Astrocyte (in vitro differentiated cells and primary cell): Measurements from ENCODE around the gene CHGA. TPM values are rescaled to one million over a fixed set of nuclear protein-coding genes. Genes with fewer than 3 reads are reported as not detected.

Experiments
- DNase-seq: peaks from one replicate; pipeline ENCODE4 v3.0.0-alpha.2; 2010; ENCODE audit warnings: low read depth
- FAIRE-seq: peaks from 2 replicates; lab custom pipeline; 2011; peaks lifted over from hg19 to GRCh38; lab: Jason Lieb, UNC
- H2AFZ ChIP-seq: 2 replicates; pipeline ENCODE4 v1.6.0; 2012; ENCODE audit warnings: low read depth, low read length, inconsistent platforms
- H3K27ac ChIP-seq: 2 replicates; pipeline ENCODE4 v1.5.1; 2011; ENCODE audit warnings: low read depth, low read length, inconsistent platforms
- H3K27me3 ChIP-seq: 2 replicates; pipeline ENCODE4 v1.6.0; 2011; ENCODE audit warnings: low read length, inconsistent platforms; ENCODE audit not compliant: insufficient read depth
- H3K36me3 ChIP-seq: 2 replicates; pipeline ENCODE4 v1.5.1; 2011; ENCODE audit warnings: low read length, inconsistent platforms; ENCODE audit not compliant: insufficient read depth
- H3K4me1 ChIP-seq: 2 replicates; pipeline ENCODE4 v1.5.1; 2011; ENCODE audit warnings: low read length, inconsistent platforms; ENCODE audit not compliant: insufficient read depth
- H3K4me2 ChIP-seq: 2 replicates; pipeline ENCODE4 v1.6.0; 2012; ENCODE audit warnings: low read length, inconsistent platforms
- H3K4me3 ChIP-seq: 2 replicates; pipeline ENCODE4 v1.5.1; 2011; ENCODE audit warnings: low read depth, mild to moderate bottlenecking, low read length, inconsistent platforms; ENCODE audit not compliant: insufficient read depth
- H3K79me2 ChIP-seq: 2 replicates; pipeline ENCODE4 v1.6.0; 2012; ENCODE audit warnings: mild to moderate bottlenecking, low read length, inconsistent platforms; ENCODE audit not compliant: insufficient read depth
- H3K9ac ChIP-seq: 2 replicates; pipeline ENCODE4 v1.6.0; 2012; ENCODE audit warnings: mild to moderate bottlenecking, low read length, inconsistent platforms
- H3K9me3 ChIP-seq: 2 replicates; pipeline ENCODE4 v1.5.1; 2012; ENCODE audit warnings: low read depth, mild to moderate bottlenecking, low read length, inconsistent platforms; ENCODE audit not compliant: insufficient read depth
- H4K20me1 ChIP-seq: 2 replicates; pipeline ENCODE4 v1.6.0; 2012; ENCODE audit warnings: low read length, inconsistent platforms; ENCODE audit not compliant: insufficient read depth
- H3K27ac Mint-ChIP-seq: one replicate; pipeline ENCODE4 v1.8.0; 2021; ENCODE audit warnings: mild to moderate bottlenecking, mixed read lengths; ENCODE audit not compliant: unreplicated experiment
- H3K27me3 Mint-ChIP-seq: one replicate; pipeline ENCODE4 v1.8.0; 2021; ENCODE audit warnings: low read depth, mixed read lengths; ENCODE audit not compliant: unreplicated experiment
- H3K36me3 Mint-ChIP-seq: one replicate; pipeline ENCODE4 v1.8.0; 2021; ENCODE audit warnings: low read depth, mixed read lengths; ENCODE audit not compliant: unreplicated experiment
- H3K4me1 Mint-ChIP-seq: one replicate; pipeline ENCODE4 v1.8.0; 2021; ENCODE audit warnings: low read depth, mixed read lengths; ENCODE audit not compliant: unreplicated experiment
- H3K4me3 Mint-ChIP-seq: one replicate; pipeline ENCODE4 v1.8.0; 2021; ENCODE audit warnings: mild to moderate bottlenecking, moderate library complexity, mixed read lengths; ENCODE audit not compliant: unreplicated experiment
- H3K9me3 Mint-ChIP-seq: one replicate; pipeline ENCODE4 v1.8.0; 2021; ENCODE audit warnings: mild to moderate bottlenecking, mixed read lengths; ENCODE audit not compliant: unreplicated experiment
- EZH2 ChIP-seq: IDR thresholded peaks from 2 replicates; pipeline ENCODE4 v1.6.1; 2012; ENCODE audit warnings: mild to moderate bottlenecking, low read length, inconsistent platforms; ENCODE audit not compliant: insufficient read depth
- total RNA-seq: library from RNA; stranded (reverse); gene quantifications from 2 replicates; pipeline ENCODE4 v1.2.1, GENCODE V29; 2021
- TF ChIP-seq, protein P1 (sequence below): IDR thresholded peaks from 2 replicates; pipeline ENCODE4 v1.5.1; 2011; ENCODE audit warnings: low read depth, mild to moderate bottlenecking, inconsistent platforms, low read length, moderate library complexity; ENCODE audit not compliant: insufficient read depth

The CHGA gene
- total RNA-seq, 1 donor from 2014 or later = not detected

DNA sequence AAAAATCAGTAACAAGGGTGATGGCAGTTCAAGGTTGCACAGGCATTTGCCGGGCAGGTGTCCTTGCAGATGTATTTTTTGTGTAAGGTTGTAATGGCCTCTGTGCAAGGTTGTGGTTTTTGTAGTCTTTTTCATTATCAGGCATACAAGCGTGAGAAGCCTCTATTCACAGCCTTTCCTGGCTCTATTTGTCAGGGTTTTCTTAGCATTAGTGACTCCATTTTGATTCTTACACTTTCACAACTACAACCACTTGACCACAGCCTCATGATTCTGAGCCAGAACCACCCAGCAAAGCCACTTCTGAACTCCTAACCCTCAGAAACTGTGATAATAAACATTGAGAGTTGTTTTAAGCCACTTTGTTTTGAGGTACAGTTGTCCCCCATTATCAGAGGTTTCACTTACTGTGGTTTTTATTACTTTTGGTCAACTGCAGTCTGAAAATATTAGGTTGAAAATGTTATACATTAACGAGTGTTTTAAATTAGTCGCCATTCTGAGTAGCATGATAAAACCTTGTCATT lies 27.5 kb upstream of the CHGA start:
- no peak for TF ChIP-seq EZH2
- TF ChIP-seq, protein P1, sequence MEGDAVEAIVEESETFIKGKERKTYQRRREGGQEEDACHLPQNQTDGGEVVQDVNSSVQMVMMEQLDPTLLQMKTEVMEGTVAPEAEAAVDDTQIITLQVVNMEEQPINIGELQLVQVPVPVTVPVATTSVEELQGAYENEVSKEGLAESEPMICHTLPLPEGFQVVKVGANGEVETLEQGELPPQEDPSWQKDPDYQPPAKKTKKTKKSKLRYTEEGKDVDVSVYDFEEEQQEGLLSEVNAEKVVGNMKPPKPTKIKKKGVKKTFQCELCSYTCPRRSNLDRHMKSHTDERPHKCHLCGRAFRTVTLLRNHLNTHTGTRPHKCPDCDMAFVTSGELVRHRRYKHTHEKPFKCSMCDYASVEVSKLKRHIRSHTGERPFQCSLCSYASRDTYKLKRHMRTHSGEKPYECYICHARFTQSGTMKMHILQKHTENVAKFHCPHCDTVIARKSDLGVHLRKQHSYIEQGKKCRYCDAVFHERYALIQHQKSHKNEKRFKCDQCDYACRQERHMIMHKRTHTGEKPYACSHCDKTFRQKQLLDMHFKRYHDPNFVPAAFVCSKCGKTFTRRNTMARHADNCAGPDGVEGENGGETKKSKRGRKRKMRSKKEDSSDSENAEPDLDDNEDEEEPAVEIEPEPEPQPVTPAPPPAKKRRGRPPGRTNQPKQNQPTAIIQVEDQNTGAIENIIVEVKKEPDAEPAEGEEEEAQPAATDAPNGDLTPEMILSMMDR = no peak
- no peaks in the 10 kb centered on the region for H3K36me3 Mint-ChIP-seq
- Histone ChIP-seq H2AFZ (no peak overlapping the region), H3K27ac (no peak overlapping the region), H3K79me2 (no peaks in the 10 kb centered on the region), H3K4me2 (no peak overlapping the region), H3K36me3 (no peaks in the 10 kb centered on the region), H3K4me3 (no peak overlapping the region), H4K20me1 (no peaks in the 10 kb centered on the region), H3K4me1 (no peaks in the 10 kb centered on the region), H3K27me3 (peaks cover 4% of the 10 kb centered on the region), H3K9me3 (no peaks in the 10 kb centered on the region), H3K9ac (no peak overlapping the region)
- no peak overlapping the region for H3K4me3 Mint-ChIP-seq
- H3K4me1 Mint-ChIP-seq = no peaks in the 10 kb centered on the region
- FAIRE-seq = no peak
- peaks cover 5% of the 10 kb centered on the region for H3K9me3 Mint-ChIP-seq
- H3K27me3 Mint-ChIP-seq = peaks cover 10% of the 10 kb centered on the region
- DNase-seq = no peak
- no peak overlapping the region for H3K27ac Mint-ChIP-seq

DNA sequence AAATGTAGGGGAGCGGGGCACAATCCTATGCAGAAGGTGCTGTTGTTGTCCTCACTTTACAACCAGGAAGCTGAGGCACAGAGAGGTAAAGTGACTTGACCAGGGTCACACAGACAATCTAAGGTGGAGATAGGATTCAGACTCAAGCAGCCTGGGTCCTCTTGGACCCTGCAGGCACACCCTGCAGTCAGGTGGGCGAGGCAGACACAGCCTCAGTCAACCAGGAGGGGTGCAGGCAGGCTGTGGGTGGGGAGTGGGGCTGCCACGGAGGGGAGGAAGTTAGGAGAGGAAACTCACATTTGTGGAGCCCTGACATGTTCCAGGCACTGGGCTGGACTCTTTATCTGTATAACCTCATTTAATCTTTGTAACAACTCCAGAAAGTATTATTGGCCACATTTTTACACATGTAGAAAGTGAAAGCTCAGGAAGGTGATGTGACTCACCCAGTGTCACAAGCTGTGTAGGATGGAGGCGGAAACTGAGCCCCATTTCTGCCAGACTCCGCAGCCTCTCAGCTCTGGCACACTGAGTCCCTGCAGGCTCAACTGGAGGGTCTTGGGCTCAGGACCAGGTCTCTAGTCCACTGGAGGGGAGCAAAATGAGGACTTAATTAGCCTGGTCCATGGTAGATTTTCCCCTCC lies 24.9 kb upstream of the CHGA start:
- Histone ChIP-seq H4K20me1 (no peaks in the 10 kb centered on the region), H3K9ac (no peak overlapping the region), H3K27me3 (peaks cover 10% of the 10 kb centered on the region), H3K9me3 (no peaks in the 10 kb centered on the region), H3K36me3 (no peaks in the 10 kb centered on the region), H2AFZ (no peak overlapping the region), H3K79me2 (no peaks in the 10 kb centered on the region), H3K4me3 (no peak overlapping the region), H3K27ac (no peak overlapping the region), H3K4me2 (no peak overlapping the region), H3K4me1 (no peaks in the 10 kb centered on the region)
- Mint-ChIP-seq H3K9me3 (peaks cover 3% of the 10 kb centered on the region), H3K36me3 (no peaks in the 10 kb centered on the region), H3K4me3 (no peak overlapping the region), H3K27ac (peak overlapping the region; percentile 58), H3K4me1 (no peaks in the 10 kb centered on the region), H3K27me3 (peaks cover 20% of the 10 kb centered on the region)
- DNase-seq = no peak
- TF ChIP-seq, protein P1 = no peak
- TF ChIP-seq EZH2 = no peak
- no peak for FAIRE-seq

DNA sequence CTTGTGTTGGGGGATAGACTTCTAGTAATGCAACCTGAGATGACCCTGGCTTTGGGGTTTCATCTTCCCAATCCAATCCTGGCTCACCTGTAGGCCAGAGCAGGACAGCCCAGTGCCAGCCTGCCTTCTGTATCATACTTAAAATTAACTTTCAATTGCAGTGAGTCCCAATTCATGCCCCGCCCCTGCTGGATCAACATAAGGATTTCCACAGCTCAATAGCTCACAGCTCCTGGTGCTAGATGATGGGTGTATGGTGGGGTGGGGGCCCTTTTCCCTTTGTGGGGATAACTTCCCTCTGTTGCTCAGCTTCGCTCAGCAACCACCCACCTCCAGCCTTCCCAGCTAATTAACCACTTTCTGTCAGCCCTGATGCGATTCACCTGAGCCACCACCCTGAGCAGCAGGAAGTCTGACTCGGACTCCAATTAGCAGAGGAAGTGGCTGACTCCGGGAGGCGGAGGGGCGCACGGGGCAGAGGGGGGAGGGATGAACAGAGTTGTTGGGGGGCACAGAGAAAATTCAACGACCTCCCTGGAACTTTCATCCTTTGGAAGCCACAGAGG lies 24.3 kb upstream of the CHGA start:
- peaks cover 16% of the 10 kb centered on the region for H3K27me3 ChIP-seq
- no peaks in the 10 kb centered on the region for H3K4me1 ChIP-seq
- no peak for TF ChIP-seq EZH2
- TF ChIP-seq, protein P1 = no peak
- Mint-ChIP-seq H3K4me1 (no peaks in the 10 kb centered on the region), H3K27ac (peak overlapping the region; percentile 58), H3K9me3 (peaks cover 2% of the 10 kb centered on the region), H3K4me3 (no peak overlapping the region), H3K27me3 (peaks cover 26% of the 10 kb centered on the region), H3K36me3 (no peaks in the 10 kb centered on the region)
- FAIRE-seq = no peak
- no peaks in the 10 kb centered on the region for H3K79me2 ChIP-seq
- DNase-seq = no peak
- no peak overlapping the region for H3K27ac ChIP-seq
- H3K9me3 ChIP-seq = no peaks in the 10 kb centered on the region
- H3K9ac ChIP-seq = no peak overlapping the region
- H3K4me2 ChIP-seq = no peak overlapping the region
- H3K36me3 ChIP-seq = no peaks in the 10 kb centered on the region
- H4K20me1 ChIP-seq = no peaks in the 10 kb centered on the region
- H3K4me3 ChIP-seq = no peak overlapping the region
- no peak overlapping the region for H2AFZ ChIP-seq
